Erythroblast (primary cell): Measurements from ENCODE around the gene RARRES1.

Experiments
- GATA1 ChIP-seq: IDR thresholded peaks from 2 replicates; pipeline ENCODE4 v1.6.1; 2011; ENCODE audit warnings: low read depth, mild to moderate bottlenecking, control low read depth, low read length, moderate library complexity
- POLR2A ChIP-seq: IDR thresholded peaks from 2 replicates; pipeline ENCODE4 v1.6.1; 2011; ENCODE audit warnings: mild to moderate bottlenecking, low read length

DNA sequence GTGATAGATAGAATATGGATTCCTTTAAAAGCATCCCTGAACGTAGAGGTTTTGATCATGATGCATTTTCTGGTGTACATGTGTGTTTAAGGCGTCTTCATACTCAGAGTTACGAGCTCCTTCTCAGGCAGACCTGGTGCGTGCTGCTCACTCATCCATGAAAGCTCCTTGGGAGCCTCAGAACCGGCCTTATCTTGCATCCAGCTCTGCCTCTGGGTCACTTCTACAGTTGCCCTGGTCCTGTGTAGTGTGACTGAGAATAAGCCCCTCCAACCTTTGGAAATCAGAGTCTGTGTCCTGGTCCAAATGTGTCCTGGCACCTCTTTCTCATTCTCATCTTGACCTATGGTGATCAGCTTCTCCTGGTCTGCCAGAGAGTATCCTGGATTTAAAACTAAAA lies 17.3 kb upstream of the RARRES1 start:
- TF ChIP-seq POLR2A (no peak), GATA1 (no peak)
